Mesothelial cell of epicardium (in vitro differentiated cells): ENCODE measurements around the gene EID2. TPM values are rescaled to one million over a fixed set of nuclear protein-coding genes. Genes with fewer than 3 reads are reported as not detected.

Experiments
- DNase-seq, 2 experiments: peaks; one replicate each; pipeline ENCODE4 v3.0.0; 2021; ENCODE audit warnings: low spot score in 2 of 2; ENCODE audit not compliant: unreplicated experiment in 2 of 2
- H3K27ac Mint-ChIP-seq: 2 replicates; pipeline ENCODE4 v1.8.0; 2021; ENCODE audit warnings: mixed read lengths
- H3K27me3 Mint-ChIP-seq: 2 replicates; pipeline ENCODE4 v1.8.0; 2021; ENCODE audit warnings: low read depth, mixed read lengths
- H3K36me3 Mint-ChIP-seq: 2 replicates; pipeline ENCODE4 v1.8.0; 2021; ENCODE audit warnings: mixed read lengths
- H3K4me1 Mint-ChIP-seq: 2 replicates; pipeline ENCODE4 v1.8.0; 2021; ENCODE audit warnings: mixed read lengths
- H3K4me3 Mint-ChIP-seq: 2 replicates; pipeline ENCODE4 v1.8.0; 2021; ENCODE audit warnings: mild to moderate bottlenecking, moderate library complexity, mixed read lengths
- H3K9me3 Mint-ChIP-seq: 2 replicates; pipeline ENCODE4 v1.8.0; 2021; ENCODE audit warnings: mixed read lengths
- CTCF ChIP-seq: fragments of 200-600 bp; sonication (generic); IDR thresholded peaks from one replicate; pipeline ENCODE4 v1.5.0; 2021; ENCODE audit warnings: antibody characterized with exemption; ENCODE audit not compliant: unreplicated experiment
- total RNA-seq: library from RNA; stranded (reverse); gene quantifications from 3 replicates; pipeline ENCODE4 v1.2.1, GENCODE V29; 2021

The EID2 gene
- total RNA-seq, 1 donor from 2014 or later, result 19.7 TPM

- Mint-ChIP-seq H3K9me3 (no peaks in the 10 kb centered on the region), H3K27me3 (peaks cover 31% of the 10 kb centered on the region), H3K36me3 (no peaks in the 10 kb centered on the region), H3K27ac (no peak overlapping the region), H3K4me3 (no peak overlapping the region), H3K4me1 (peaks cover 10% of the 10 kb centered on the region)
- no peak for DNase-seq
- TF ChIP-seq CTCF, result no peak
Measured at GRCh38 chr19:39555883-39556282, 15.9 kb upstream of the EID2 start.

- H3K36me3 Mint-ChIP-seq, result no peaks in the 10 kb centered on the region
- H3K4me1 Mint-ChIP-seq, result peaks cover 10% of the 10 kb centered on the region
- no peak for TF ChIP-seq CTCF
- no peak for DNase-seq
- H3K27ac Mint-ChIP-seq, result no peak overlapping the region
- H3K9me3 Mint-ChIP-seq, result no peaks in the 10 kb centered on the region
- peaks cover 26% of the 10 kb centered on the region for H3K27me3 Mint-ChIP-seq
- H3K4me3 Mint-ChIP-seq, result no peak overlapping the region
Measured at GRCh38 chr19:39554701-39555311, 14.8 kb upstream of the EID2 start.

GRCh38 chr19:39553082-39553652 is 13.2 kb upstream of the EID2 start:
- Mint-ChIP-seq H3K9me3 (no peaks in the 10 kb centered on the region), H3K27ac (no peak overlapping the region), H3K4me1 (peaks cover 5% of the 10 kb centered on the region), H3K4me3 (no peak overlapping the region), H3K27me3 (peaks cover 25% of the 10 kb centered on the region), H3K36me3 (no peaks in the 10 kb centered on the region)
- no peak for DNase-seq
- no peak for TF ChIP-seq CTCF

- H3K27ac Mint-ChIP-seq, result no peak overlapping the region
- H3K36me3 Mint-ChIP-seq, result no peaks in the 10 kb centered on the region
- no peaks in the 10 kb centered on the region for H3K4me1 Mint-ChIP-seq
- no peak for DNase-seq
- no peaks in the 10 kb centered on the region for H3K9me3 Mint-ChIP-seq
- no peak overlapping the region for H3K4me3 Mint-ChIP-seq
- no peak for TF ChIP-seq CTCF
- peaks cover 36% of the 10 kb centered on the region for H3K27me3 Mint-ChIP-seq
Measured at GRCh38 chr19:39550197-39550596, 10.2 kb upstream of the EID2 start.

- Mint-ChIP-seq H3K4me3 (no peak overlapping the region), H3K4me1 (peaks cover 2% of the 10 kb centered on the region), H3K27ac (no peak overlapping the region), H3K9me3 (no peaks in the 10 kb centered on the region), H3K36me3 (no peaks in the 10 kb centered on the region), H3K27me3 (peaks cover 12% of the 10 kb centered on the region)
- no peak for TF ChIP-seq CTCF
- DNase-seq, result no peak
Measured at GRCh38 chr19:39546599-39546998, 6.6 kb upstream of the EID2 start.

GRCh38 chr19:39544911-39545310 is 5.0 kb upstream of the EID2 start:
- Mint-ChIP-seq H3K4me1 (peaks cover 9% of the 10 kb centered on the region), H3K27me3 (peaks cover 12% of the 10 kb centered on the region), H3K9me3 (no peaks in the 10 kb centered on the region), H3K36me3 (no peaks in the 10 kb centered on the region), H3K27ac (no peak overlapping the region), H3K4me3 (no peak overlapping the region)
- DNase-seq, result no peak
- no peak for TF ChIP-seq CTCF
